ENCODE results near the gene NUP153.

The NUP153 gene

DNA sequence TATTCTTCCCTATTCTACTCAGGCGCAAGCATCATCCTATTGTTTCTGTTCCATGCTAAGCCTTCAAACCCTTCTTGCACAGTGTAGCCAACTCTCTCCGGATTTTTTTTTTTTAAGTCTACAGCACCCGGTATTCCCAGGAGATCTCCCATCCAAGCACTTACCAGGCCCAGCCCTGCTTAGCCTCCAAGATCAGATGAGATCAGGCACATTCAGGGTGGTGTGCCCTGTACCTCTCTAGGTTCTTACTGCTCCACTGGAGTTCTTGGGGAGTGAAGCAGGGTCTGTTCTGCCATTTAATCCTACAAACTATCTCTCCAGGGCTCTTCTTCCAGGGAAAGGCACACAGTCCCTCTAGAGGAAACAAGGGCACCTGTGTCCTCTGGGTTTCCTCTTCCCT lies 14.9 kb upstream of the NUP153 start:
- DNase-seq (ENCODE audit: low spot score) (no peak), ATAC-seq (ENCODE audit: low read depth) (no peak)
- Histone ChIP-seq H3K27ac (ENCODE audit: poor library complexity, severe bottlenecking) (no peak overlapping the region), H3K27me3 (ENCODE audit: insufficient read depth, poor library complexity, severe bottlenecking) (no peaks in the 10 kb centered on the region), H3K4me1 (ENCODE audit: insufficient read depth, poor library complexity, severe bottlenecking) (no peaks in the 10 kb centered on the region), H3K36me3 (ENCODE audit: low read depth) (no peaks in the 10 kb centered on the region), H3K9me3 (ENCODE audit: severe bottlenecking) (no peaks in the 10 kb centered on the region), H3K4me3 (ENCODE audit: severe bottlenecking) (no peak overlapping the region)
- TF ChIP-seq, protein P1, sequence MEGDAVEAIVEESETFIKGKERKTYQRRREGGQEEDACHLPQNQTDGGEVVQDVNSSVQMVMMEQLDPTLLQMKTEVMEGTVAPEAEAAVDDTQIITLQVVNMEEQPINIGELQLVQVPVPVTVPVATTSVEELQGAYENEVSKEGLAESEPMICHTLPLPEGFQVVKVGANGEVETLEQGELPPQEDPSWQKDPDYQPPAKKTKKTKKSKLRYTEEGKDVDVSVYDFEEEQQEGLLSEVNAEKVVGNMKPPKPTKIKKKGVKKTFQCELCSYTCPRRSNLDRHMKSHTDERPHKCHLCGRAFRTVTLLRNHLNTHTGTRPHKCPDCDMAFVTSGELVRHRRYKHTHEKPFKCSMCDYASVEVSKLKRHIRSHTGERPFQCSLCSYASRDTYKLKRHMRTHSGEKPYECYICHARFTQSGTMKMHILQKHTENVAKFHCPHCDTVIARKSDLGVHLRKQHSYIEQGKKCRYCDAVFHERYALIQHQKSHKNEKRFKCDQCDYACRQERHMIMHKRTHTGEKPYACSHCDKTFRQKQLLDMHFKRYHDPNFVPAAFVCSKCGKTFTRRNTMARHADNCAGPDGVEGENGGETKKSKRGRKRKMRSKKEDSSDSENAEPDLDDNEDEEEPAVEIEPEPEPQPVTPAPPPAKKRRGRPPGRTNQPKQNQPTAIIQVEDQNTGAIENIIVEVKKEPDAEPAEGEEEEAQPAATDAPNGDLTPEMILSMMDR (IDR thresholded peaks at IDR 0.05; ENCODE audit: poor library complexity, severe bottlenecking) = no peak

DNA sequence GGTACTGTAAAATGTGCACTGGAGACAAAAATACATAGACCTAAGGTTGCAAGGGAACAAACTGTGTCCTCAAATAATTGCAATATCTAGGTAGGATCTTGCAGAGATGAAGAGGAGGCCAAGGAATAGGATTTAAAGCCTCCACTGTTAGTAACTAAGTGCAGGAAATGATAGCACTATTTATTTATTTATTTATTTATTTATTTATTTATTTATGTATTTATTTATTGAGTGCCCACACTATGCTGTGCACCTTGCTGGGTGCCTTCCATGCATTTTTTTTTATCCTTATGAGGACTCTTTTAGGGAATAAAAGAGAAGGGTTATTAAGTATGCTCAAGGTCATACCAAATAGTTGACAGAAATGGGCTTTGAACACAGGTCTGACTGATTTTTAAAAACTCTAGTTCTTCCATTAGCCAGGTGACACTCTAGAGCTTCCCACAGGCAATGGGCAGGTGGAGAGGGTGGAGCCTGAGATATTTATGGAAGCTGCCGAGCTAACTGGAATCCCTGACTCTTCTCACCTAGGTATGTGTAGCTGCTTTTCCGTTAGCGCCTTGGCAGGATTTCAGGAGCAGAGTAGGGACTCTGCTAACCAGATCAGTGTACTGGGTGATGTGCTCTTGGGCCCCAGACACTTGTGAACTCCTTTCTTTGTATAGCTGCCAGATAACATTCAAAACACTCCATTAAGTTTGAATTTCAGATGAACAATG lies 12.8 kb upstream of the NUP153 start:
- H3K4me3 ChIP-seq (ENCODE audit: severe bottlenecking) = no peak overlapping the region
- H3K27me3 ChIP-seq (ENCODE audit: insufficient read depth, poor library complexity, severe bottlenecking) = no peaks in the 10 kb centered on the region
- H3K9me3 ChIP-seq (ENCODE audit: severe bottlenecking) = no peaks in the 10 kb centered on the region
- peaks cover 6% of the 10 kb centered on the region for H3K4me1 ChIP-seq (ENCODE audit: insufficient read depth, poor library complexity, severe bottlenecking)
- H3K27ac ChIP-seq (ENCODE audit: poor library complexity, severe bottlenecking) = no peak overlapping the region
- TF ChIP-seq, protein P1 (IDR thresholded peaks at IDR 0.05; ENCODE audit: poor library complexity, severe bottlenecking) = no peak
- ATAC-seq (ENCODE audit: low read depth) = no peak
- DNase-seq (ENCODE audit: low spot score) = no peak
- H3K36me3 ChIP-seq (ENCODE audit: low read depth) = no peaks in the 10 kb centered on the region

DNA sequence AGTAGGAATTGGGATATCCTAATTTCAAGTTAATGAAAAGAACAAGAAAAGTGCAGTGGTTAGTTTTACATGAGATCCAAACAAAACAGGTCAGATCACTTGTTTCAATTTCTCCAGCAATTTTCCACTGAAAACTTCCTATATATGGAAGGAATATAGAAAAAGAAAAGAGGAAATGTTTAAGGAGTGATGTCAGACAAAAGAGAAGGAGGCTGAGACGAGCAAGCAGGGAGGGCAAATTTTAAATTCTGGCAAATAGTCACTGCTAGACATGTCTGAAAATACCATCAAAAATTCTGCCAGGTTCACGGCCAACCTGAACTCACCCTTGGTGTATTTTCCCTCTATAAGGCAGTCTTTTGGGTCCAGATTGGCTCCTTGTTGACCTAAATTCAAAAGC lies 9.5 kb upstream of the NUP153 start:
- no peak for ATAC-seq (ENCODE audit: low read depth)

DNA sequence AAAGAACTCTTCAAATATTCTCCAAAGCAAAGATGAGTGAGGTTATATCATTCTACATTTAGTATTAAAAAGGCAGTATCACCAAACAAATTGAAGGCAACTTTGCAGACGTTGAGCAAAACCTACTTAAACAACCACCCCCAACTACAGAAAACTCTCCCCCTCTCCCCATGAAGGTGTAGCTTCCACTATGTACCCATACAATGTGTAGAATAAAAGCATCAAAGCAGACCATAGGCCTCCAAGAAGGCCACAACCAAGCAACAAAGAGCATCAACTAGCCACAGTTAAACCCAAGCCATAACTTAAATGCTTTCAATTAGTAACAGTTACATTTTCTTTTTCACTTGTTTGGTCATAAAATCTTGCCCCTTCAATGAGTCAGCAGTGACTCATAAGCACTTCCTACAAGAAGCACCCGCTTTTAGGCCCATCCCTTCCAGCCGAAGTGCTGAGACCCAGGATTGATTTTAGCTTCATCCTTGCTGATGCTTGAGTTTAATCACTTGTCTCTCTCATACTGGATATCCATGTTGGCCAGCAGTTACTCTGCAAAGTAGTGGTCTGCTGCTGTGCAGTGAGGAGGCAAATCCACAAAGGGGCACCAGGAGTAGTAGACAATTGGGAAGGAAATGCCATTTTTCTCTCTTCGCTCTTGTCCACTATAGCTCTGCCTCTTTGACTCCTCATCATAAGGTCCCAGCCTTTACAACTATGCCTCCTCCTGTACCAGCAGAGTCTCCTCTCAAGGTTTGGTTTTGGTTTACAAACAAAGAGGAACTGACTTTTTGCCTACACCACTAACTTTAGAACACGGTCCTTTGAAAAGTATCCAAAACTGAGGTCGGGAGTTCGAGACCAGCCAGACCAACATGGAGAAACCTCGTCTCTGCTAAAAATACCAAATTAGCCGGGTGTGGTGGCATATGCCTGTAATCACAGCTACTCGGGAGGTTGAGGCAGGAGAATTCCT lies 8.4 kb upstream of the NUP153 start:
- H3K27me3 ChIP-seq (ENCODE audit: insufficient read depth, poor library complexity, severe bottlenecking) = no peaks in the 10 kb centered on the region
- H3K4me1 ChIP-seq (ENCODE audit: insufficient read depth, poor library complexity, severe bottlenecking) = peaks cover 12% of the 10 kb centered on the region
- peak overlapping the region; percentile 23 for H3K27ac ChIP-seq (ENCODE audit: poor library complexity, severe bottlenecking)
- DNase-seq (ENCODE audit: low spot score) (no peak), ATAC-seq (ENCODE audit: low read depth) (peak; percentile 85)
- H3K9me3 ChIP-seq (ENCODE audit: severe bottlenecking) = no peaks in the 10 kb centered on the region
- no peak overlapping the region for H3K4me3 ChIP-seq (ENCODE audit: severe bottlenecking)
- H3K36me3 ChIP-seq (ENCODE audit: low read depth) = no peaks in the 10 kb centered on the region
- TF ChIP-seq, protein P1 (IDR thresholded peaks at IDR 0.05; ENCODE audit: poor library complexity, severe bottlenecking) = no peak

More for the DNA sequence above, 9.5 kb upstream of the NUP153 start:
- no peaks in the 10 kb centered on the region for H3K36me3 ChIP-seq (ENCODE audit: low read depth)
- TF ChIP-seq, protein P1 (IDR thresholded peaks at IDR 0.05; ENCODE audit: poor library complexity, severe bottlenecking) = no peak
- DNase-seq (ENCODE audit: low spot score) = no peak
- no peaks in the 10 kb centered on the region for H3K9me3 ChIP-seq (ENCODE audit: severe bottlenecking)
- no peak overlapping the region for H3K4me3 ChIP-seq (ENCODE audit: severe bottlenecking)
- no peaks in the 10 kb centered on the region for H3K27me3 ChIP-seq (ENCODE audit: insufficient read depth, poor library complexity, severe bottlenecking)
- H3K27ac ChIP-seq (ENCODE audit: poor library complexity, severe bottlenecking) = no peak overlapping the region
- H3K4me1 ChIP-seq (ENCODE audit: insufficient read depth, poor library complexity, severe bottlenecking) = peaks cover 12% of the 10 kb centered on the region

All from RWPE2 (cell line).